Activated CD4-positive, alpha-beta T cell treated with anti-CD3 and anti-CD28 coated beads, Interleukin-2, amount 50 U/mL, for 24 hours (primary cell): ENCODE measurements around the gene TTC23.
A peak's percentile ranks its signal among the peaks of the same experiment; 100 is the strongest.
"Not testable (repeated sequence)": the region's sequence is repeated elsewhere in the genome, so short reads cannot be mapped to it uniquely, and the experiment has no call there.

Experiments
- DNase-seq, 2 donors: peaks; one replicate each; pipeline ENCODE4 v3.0.0-alpha.2; 2020; ENCODE audit warnings: low read depth in 1 of 2, low spot score in 1 of 2

TTC23 gene

GRCh38 chr15:99250001-99250400, 620 bp upstream of the TTC23 start:
- no peak for DNase-seq

GRCh38 chr15:99248000-99248715, 1.2 kb downstream of the TTC23 start:
- DNase-seq, result no peak

- DNase-seq, result no peak
These were observed 2.3 kb downstream of the TTC23 start for GRCh38 chr15:99247062-99247461.

- no peak for DNase-seq
These were observed 5.1 kb downstream of the TTC23 start for GRCh38 chr15:99244306-99244705.

GRCh38 chr15:99241752-99242151, 7.6 kb downstream of the TTC23 start:
- no peak for DNase-seq

GRCh38 chr15:99239545-99240198, 9.7 kb downstream of the TTC23 start:
- no peak for DNase-seq

GRCh38 chr15:99238849-99239248, 10.5 kb downstream of the TTC23 start:
- DNase-seq, result no peak

GRCh38 chr15:99234160-99234559, 15.2 kb downstream of the TTC23 start:
- not testable (repeated sequence) for DNase-seq

GRCh38 chr15:99232740-99233139, 16.6 kb downstream of the TTC23 start:
- DNase-seq, result no peak

- DNase-seq, result no peak
These were observed 18.5 kb downstream of the TTC23 start for GRCh38 chr15:99230867-99231266.

- no peak for DNase-seq
These were observed 21.1 kb downstream of the TTC23 start for GRCh38 chr15:99228120-99228770.

- DNase-seq, result no peak
These were observed 22.6 kb downstream of the TTC23 start for GRCh38 chr15:99226802-99227201.

GRCh38 chr15:99224372-99225214, 24.8 kb downstream of the TTC23 start:
- no peak for DNase-seq

GRCh38 chr15:99213187-99213811, 36.1 kb downstream of the TTC23 start:
- DNase-seq, result peak; percentile 16 to 37

- DNase-seq, result no peak
These were observed 37.0 kb downstream of the TTC23 start for GRCh38 chr15:99212406-99212805.

GRCh38 chr15:99211926-99212325, 37.5 kb downstream of the TTC23 start:
- no peak for DNase-seq

GRCh38 chr15:99210334-99210733, 39.0 kb downstream of the TTC23 start:
- DNase-seq, result no peak

- no peak for DNase-seq
These were observed 40.1 kb downstream of the TTC23 start for GRCh38 chr15:99209326-99209725.

- DNase-seq, result no peak
These were observed 41.7 kb downstream of the TTC23 start for GRCh38 chr15:99207672-99208071.

- no peak for DNase-seq
These were observed 47.2 kb downstream of the TTC23 start for GRCh38 chr15:99202176-99202552.
